Gastroesophageal sphincter (tissue), 3 donors: ENCODE data around the gene EXOC2.

ENCODE experiments used
- CTCF ChIP-seq, 4 experiments: fragments of 200-600 bp in 2 of 4; fragments of 450-650 bp in 2 of 4; sonication (generic) in 1 of 4; IDR thresholded peaks; one replicate each; pipeline ENCODE4 v1.5.1; 2017 to 2019; ENCODE audit warnings: antibody characterized with exemption in 4 of 4, mild to moderate bottlenecking in 2 of 4, moderate library complexity in 2 of 4
- POLR2A ChIP-seq, 2 donors: fragments of 450-650 bp; IDR thresholded peaks; one replicate each; pipeline ENCODE4 v1.6.1; 2017; ENCODE audit warnings: antibody characterized with exemption in 2 of 2, mild to moderate bottlenecking in 2 of 2, moderate library complexity in 1 of 2
- POLR2AphosphoS5 ChIP-seq: sonication (generic); formaldehyde crosslinking; IDR thresholded peaks from one replicate; pipeline ENCODE4 v1.6.1; 2017; ENCODE audit warnings: antibody characterized with exemption

GRCh38 chr6:706819-707381, 14.0 kb upstream of the EXOC2 start:
- no peak for TF ChIP-seq CTCF (IDR thresholded peaks at IDR 0.05)
- TF ChIP-seq POLR2A (IDR thresholded peaks at IDR 0.05) = no peak
- no peak for TF ChIP-seq POLR2AphosphoS5
